Keratinocyte (primary cell): ENCODE data around the gene NDRG2. TPM values are rescaled to one million over a fixed set of nuclear protein-coding genes. Genes with fewer than 3 reads are reported as not detected.

Experiments
- DNase-seq: peaks from one replicate; pipeline ENCODE4 v3.0.0-alpha.2; 2011; ENCODE audit warnings: low read depth, missing footprints, low spot score
- FAIRE-seq: peaks from 2 replicates; lab custom pipeline; 2011; peaks lifted over from hg19 to GRCh38; lab: Jason Lieb, UNC
- H2AFZ ChIP-seq: 2 replicates; pipeline ENCODE4 v1.6.0; 2012; ENCODE audit warnings: low read length, control low read depth, inconsistent platforms; ENCODE audit not compliant: control insufficient read depth
- H3K27ac ChIP-seq: 2 replicates; pipeline ENCODE4 v1.5.1; 2011; ENCODE audit warnings: low read length; ENCODE audit not compliant: control insufficient read depth, insufficient read depth
- H3K27me3 ChIP-seq: 3 replicates; pipeline ENCODE4 v1.6.0; 2011; ENCODE audit warnings: low read length; ENCODE audit not compliant: control insufficient read depth, insufficient read depth; ENCODE audit errors: extremely low read depth
- H3K36me3 ChIP-seq, 2 experiments: 2 replicates in 1 of 2; 3 replicates in 1 of 2; pipeline ENCODE4 v1.5.1; 2011; ENCODE audit warnings: low read length in 2 of 2, mild to moderate bottlenecking in 1 of 2; ENCODE audit not compliant: control insufficient read depth in 2 of 2, insufficient read depth in 2 of 2; ENCODE audit errors: extremely low read depth in 1 of 2
- H3K4me1 ChIP-seq: 3 replicates; pipeline ENCODE4 v1.5.1; 2011; ENCODE audit warnings: low read length; ENCODE audit not compliant: control insufficient read depth, insufficient read depth; ENCODE audit errors: extremely low read depth
- H3K4me2 ChIP-seq: 3 replicates; pipeline ENCODE4 v1.6.0; 2011; ENCODE audit warnings: low read depth, low read length; ENCODE audit not compliant: control insufficient read depth, insufficient read depth; ENCODE audit errors: extremely low read depth
- H3K4me3 ChIP-seq, 3 experiments: fragments of 200-600 bp in 1 of 3; sonication (generic) in 1 of 3; 2 replicates in 2 of 3; 3 replicates in 1 of 3; pipeline ENCODE4 v1.5.1; 2011 to 2016; ENCODE audit warnings: low read length in 3 of 3, mild to moderate bottlenecking in 3 of 3, control low read depth in 2 of 3, inconsistent platforms in 1 of 3, low read depth in 1 of 3, mixed read lengths in 1 of 3, mixed run types in 1 of 3, moderate library complexity in 1 of 3; ENCODE audit not compliant: control insufficient read depth in 2 of 3, insufficient read depth in 2 of 3; ENCODE audit errors: extremely low read depth in 1 of 3
- H3K79me2 ChIP-seq: 2 replicates; pipeline ENCODE4 v1.6.0; 2012; ENCODE audit warnings: low read length; ENCODE audit not compliant: control insufficient read depth, insufficient read depth
- H3K9ac ChIP-seq: 3 replicates; pipeline ENCODE4 v1.6.0; 2011; ENCODE audit warnings: low read length; ENCODE audit not compliant: control insufficient read depth, insufficient read depth; ENCODE audit errors: extremely low read depth
- H3K9me1 ChIP-seq: 3 replicates; pipeline ENCODE4 v1.6.0; 2011; ENCODE audit warnings: low read length; ENCODE audit not compliant: control insufficient read depth, insufficient read depth; ENCODE audit errors: extremely low read depth
- H3K9me3 ChIP-seq: 2 replicates; pipeline ENCODE4 v1.5.1; 2012; ENCODE audit warnings: low read depth, low read length; ENCODE audit not compliant: control insufficient read depth
- H4K20me1 ChIP-seq: 3 replicates; pipeline ENCODE4 v1.6.0; 2011; ENCODE audit warnings: low read length; ENCODE audit not compliant: control insufficient read depth, insufficient read depth; ENCODE audit errors: extremely low read depth
- CTCF ChIP-seq, 3 experiments: IDR thresholded peaks in 1 of 3; conservative IDR thresholded peaks in 1 of 3; optimal IDR thresholded peaks in 1 of 3; 2 replicates in 2 of 3; 3 replicates in 1 of 3; pipeline versions ENCODE3 to v1.5.1; 2011; ENCODE audit warnings: low read length in 3 of 3, mild to moderate bottlenecking in 3 of 3, moderate library complexity in 2 of 3, control low read depth in 1 of 3, inconsistent platforms in 1 of 3; ENCODE audit not compliant: insufficient read depth in 2 of 3; ENCODE audit errors: extremely low read depth in 1 of 3
- EZH2 ChIP-seq: IDR thresholded peaks from one replicate; pipeline ENCODE4 v1.6.1; 2012; ENCODE audit warnings: inconsistent platforms, mild to moderate bottlenecking, low read length, moderate library complexity
- dilution Hi-C: fragments of 300-500 bp; cut with MboI; formaldehyde crosslinking; loops from one replicate; pipeline ENCODE4 v1.7.0; 2020; ENCODE audit warnings: low sequenced_read_pairs; ENCODE audit not compliant: extremely low pct_ligation_motif_present
- polyA plus RNA-seq, 5 experiments: library from polyadenylated mRNA; depleted of rRNA in 3 of 5; stranded (reverse) in 3 of 5; stranded (forward) in 1 of 5; unstranded in 1 of 5; fragments of >200 nt; gene quantifications; 1 replicate in 1 of 5; 2 replicates in 3 of 5; 3 replicates in 1 of 5; pipeline versions ENCODE4 v1.2.1 to v1.2.3, GENCODE V29; 2011 to 2012; ENCODE audit warnings: missing spikeins in 2 of 5, low read depth in 1 of 5, low replicate concordance in 1 of 5

Gene NDRG2
- polyA plus RNA-seq, 1 donor (not counting 4 experiments of a cell fraction or from before 2014, with no cell fraction given): 11.1 TPM

GRCh38 chr14:21023174-21023573 lies 1.7 kb downstream of the NDRG2 start:
- H3K4me1 ChIP-seq: peaks cover 6% of the 10 kb centered on the region
- H4K20me1 ChIP-seq: no peaks in the 10 kb centered on the region
- dilution Hi-C loops: no loop called here
- H3K9me3 ChIP-seq: no peaks in the 10 kb centered on the region
- no peak overlapping the region for H2AFZ ChIP-seq
- no peak for TF ChIP-seq EZH2
- TF ChIP-seq CTCF (optimal IDR thresholded peaks at IDR 0.05 in 1 of 3, IDR thresholded peaks at IDR 0.05 in 1 of 3, conservative IDR thresholded peaks at IDR 0.05 in 1 of 3; ENCODE audit: extremely low read depth in 1 of 3, insufficient read depth in 2 of 3, low read length in 3 of 3): no peak
- H3K27me3 ChIP-seq: peaks cover 17% of the 10 kb centered on the region
- no peak overlapping the region for H3K9ac ChIP-seq
- DNase-seq: no peak
- no peaks in the 10 kb centered on the region for H3K79me2 ChIP-seq
- no peaks in the 10 kb centered on the region for H3K36me3 ChIP-seq
- no peak overlapping the region for H3K4me3 ChIP-seq
- H3K9me1 ChIP-seq: no peaks in the 10 kb centered on the region
- no peak for FAIRE-seq
- no peak overlapping the region for H3K4me2 ChIP-seq
- no peak overlapping the region for H3K27ac ChIP-seq

GRCh38 chr14:21022686-21023085 lies 2.2 kb downstream of the NDRG2 start:
- Histone ChIP-seq H3K4me2 (no peak overlapping the region), H3K27me3 (peaks cover 17% of the 10 kb centered on the region), H3K27ac (no peak overlapping the region), H3K79me2 (no peaks in the 10 kb centered on the region), H3K9me1 (no peaks in the 10 kb centered on the region), H3K9me3 (no peaks in the 10 kb centered on the region), H3K4me1 (peaks cover 6% of the 10 kb centered on the region), H3K9ac (no peak overlapping the region), H3K36me3 (no peaks in the 10 kb centered on the region), H4K20me1 (no peaks in the 10 kb centered on the region), H3K4me3 (no peak overlapping the region), H2AFZ (no peak overlapping the region)
- FAIRE-seq: no peak
- dilution Hi-C loops: no loop called here
- DNase-seq: no peak
- TF ChIP-seq CTCF (optimal IDR thresholded peaks at IDR 0.05 in 1 of 3, IDR thresholded peaks at IDR 0.05 in 1 of 3, conservative IDR thresholded peaks at IDR 0.05 in 1 of 3; ENCODE audit: extremely low read depth in 1 of 3, insufficient read depth in 2 of 3, low read length in 3 of 3) (no peak), EZH2 (no peak)
